Measurements from ENCODE around the gene GPR18. TPM values are rescaled to one million over a fixed set of nuclear protein-coding genes. Genes with fewer than 3 reads are reported as not detected.

Gene GPR18
- total and polyA plus RNA-seq, 7 experiments from 2014 or later: 11.5 to 40.4 (median 27.9) TPM

DNA sequence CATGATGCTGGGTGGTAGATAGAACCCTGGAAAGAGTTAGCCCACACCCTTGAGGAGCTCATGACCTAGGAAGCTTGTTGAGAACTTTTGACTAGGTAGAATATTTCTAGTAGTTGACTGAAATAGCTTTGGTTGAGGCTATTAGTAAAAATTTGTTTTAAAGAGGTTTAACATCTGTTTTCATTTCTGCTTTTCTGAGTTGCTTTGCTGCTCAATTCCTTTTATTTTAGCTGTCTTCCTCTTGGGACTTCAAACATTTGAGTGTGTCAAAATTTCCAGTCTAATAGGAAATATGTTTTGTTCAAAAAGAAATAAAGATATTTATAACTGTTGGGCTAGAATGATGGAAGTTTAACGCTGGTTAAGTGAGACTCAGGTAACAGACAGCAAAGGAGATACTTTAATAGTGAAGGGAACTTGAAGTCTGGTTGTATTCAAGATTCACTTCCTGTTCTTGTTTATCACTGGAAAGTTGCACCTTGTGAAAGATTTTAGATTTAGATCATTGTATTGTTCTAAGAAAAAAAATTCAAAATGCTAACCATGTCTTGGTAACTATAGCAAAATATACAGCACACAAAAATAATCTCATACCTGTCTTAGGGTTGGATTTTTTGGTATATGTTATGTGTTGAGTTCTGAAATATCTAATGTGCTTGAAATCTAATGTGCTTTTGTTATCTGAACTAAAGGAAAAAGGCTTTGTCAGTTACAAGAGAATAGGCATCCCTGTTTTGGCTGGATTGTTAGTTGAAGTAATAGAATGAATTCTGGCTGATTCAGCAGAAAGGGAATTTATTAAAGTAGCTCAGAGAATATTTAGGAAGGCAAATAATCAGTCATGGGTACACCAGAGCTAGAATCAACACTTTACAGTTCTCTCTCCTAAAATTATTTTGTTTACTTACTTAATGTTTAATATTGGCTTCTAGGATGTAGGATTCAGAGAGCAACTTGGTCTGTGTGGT lies 24.4 kb upstream of the GPR18 start:
- POLR2A ChIA-PET: interaction anchor here (0.8 to 12.2 kb wide), 19 partner anchors 10 to 233 kb away, joined by 3 to 208 read pairs (median 4); partner anchors contain the start of genes GPR183 and UBAC2
- Histone ChIP-seq H3K27me3 (ENCODE audit: control insufficient read depth in 2 of 2, insufficient read depth in 2 of 2, low read length in 2 of 2) (no peaks in the 10 kb centered on the region), H3K27ac (ENCODE audit: low read depth, low read length) (peak overlapping the region; percentile 73), H3K4me3 (ENCODE audit: low read length) (peak overlapping the region; percentile 10), H3K4me1 (ENCODE audit: control insufficient read depth in 2 of 2, insufficient read depth in 2 of 2, low read length in 2 of 2) (peaks cover 89 to 91% of the 10 kb centered on the region in 2 donors), H3K9me3 (ENCODE audit: control insufficient read depth in 2 of 3, low read length in 3 of 3) (no peaks in the 10 kb centered on the region), H3K36me3 (ENCODE audit: control insufficient read depth in 2 of 3, insufficient read depth in 3 of 3, low read length in 3 of 3) (no peaks in the 10 kb centered on the region)
- intact Hi-C loops (cut with micrococcal nuclease): loop anchor here (1.0 to 10.0 kb wide), 10 partner anchors 8 to 325 kb away; partner anchors contain the start of genes TM9SF2 (in 2 of the 2), CLYBL (in 1 of the 2) and GPR183 (in 1 of the 2)
- DNase-seq (peak in 6 of 9 donors; percentile 41 to 77 (median 66)), ATAC-seq (peak; percentile 69)
- H3K4me3 Mint-ChIP-seq: peak overlapping the region; percentile 36 to 85 (median 72)
- H3K4me1 Mint-ChIP-seq: peaks cover 67 to 99% (median 94%) of the 10 kb centered on the region in 7 donors
- CTCF ChIA-PET: interaction anchor here (0.7 to 2.6 kb wide), 10 partner anchors 11 to 154 kb away, joined by 3 to 16 read pairs (median 4); no protein-coding TSS in a partner anchor
- H3K9me3 Mint-ChIP-seq: no peaks in the 10 kb centered on the region
- H3K27me3 Mint-ChIP-seq: no peaks in the 10 kb centered on the region
- H3K36me3 Mint-ChIP-seq: peaks cover 0 to 30% (median 20%) of the 10 kb centered on the region in 5 donors
- H3K27ac Mint-ChIP-seq: peak overlapping the region; percentile 86 to 99 (median 97)

DNA sequence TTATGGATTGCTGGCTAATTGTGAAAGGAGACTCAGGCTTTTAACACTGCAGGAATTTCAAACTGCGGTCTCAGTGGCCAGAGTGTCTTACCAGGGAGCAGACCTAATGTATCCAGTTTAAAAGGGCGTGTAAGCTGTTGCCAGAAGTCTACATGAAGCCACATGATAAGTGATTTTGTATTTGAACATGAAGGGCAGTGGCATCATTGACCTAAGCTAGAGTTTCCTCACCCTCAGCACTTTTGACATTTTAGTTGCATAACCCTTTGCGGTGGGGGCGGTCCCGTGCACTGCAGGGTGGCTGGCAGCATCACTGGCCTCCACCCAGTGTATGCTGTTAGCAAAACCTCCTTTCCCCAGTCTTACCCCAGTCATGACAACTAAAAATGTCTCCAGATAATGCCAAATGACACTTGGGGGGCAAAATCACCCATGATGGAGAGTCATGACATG lies 23.7 kb upstream of the GPR18 start:
- Mint-ChIP-seq H3K36me3 (peaks cover 0 to 29% (median 18%) of the 10 kb centered on the region in 5 donors), H3K4me3 (peak overlapping the region; percentile 36 to 85 (median 72)), H3K4me1 (peaks cover 64 to 99% (median 94%) of the 10 kb centered on the region in 7 donors), H3K27ac (peak overlapping the region; percentile 86 to 99 (median 97)), H3K9me3 (no peaks in the 10 kb centered on the region), H3K27me3 (no peaks in the 10 kb centered on the region)
- ATAC-seq (peak; percentile 85), DNase-seq (peak in 7 of 9 donors; percentile 45 to 65 (median 55))
- no peaks in the 10 kb centered on the region for H3K9me3 ChIP-seq (ENCODE audit: control insufficient read depth in 2 of 3, low read length in 3 of 3)
- H3K4me1 ChIP-seq (ENCODE audit: control insufficient read depth in 2 of 2, insufficient read depth in 2 of 2, low read length in 2 of 2): peaks cover 83 to 87% of the 10 kb centered on the region in 2 donors
- intact Hi-C loops (cut with micrococcal nuclease): loop anchor here (1.0 to 10.0 kb wide), 10 partner anchors 8 to 325 kb away; partner anchors contain the start of genes TM9SF2 (in 2 of the 2), CLYBL (in 1 of the 2) and GPR183 (in 1 of the 2)
- H3K27ac ChIP-seq (ENCODE audit: low read depth, low read length): peak overlapping the region; percentile 73
- no peaks in the 10 kb centered on the region for H3K27me3 ChIP-seq (ENCODE audit: control insufficient read depth in 2 of 2, insufficient read depth in 2 of 2, low read length in 2 of 2)
- CTCF ChIA-PET: interaction anchor here (0.8 to 2.6 kb wide), 8 partner anchors 11 to 155 kb away, joined by 3 to 16 read pairs (median 4); no protein-coding TSS in a partner anchor
- POLR2A ChIA-PET: interaction anchor here (1.0 to 12.2 kb wide), 13 partner anchors 13 to 153 kb away, joined by 3 to 208 read pairs (median 5); partner anchors contain the start of genes GPR183 and UBAC2
- H3K4me3 ChIP-seq (ENCODE audit: low read length): peak overlapping the region; percentile 10
- no peaks in the 10 kb centered on the region for H3K36me3 ChIP-seq (ENCODE audit: control insufficient read depth in 2 of 3, insufficient read depth in 3 of 3, low read length in 3 of 3)

DNA sequence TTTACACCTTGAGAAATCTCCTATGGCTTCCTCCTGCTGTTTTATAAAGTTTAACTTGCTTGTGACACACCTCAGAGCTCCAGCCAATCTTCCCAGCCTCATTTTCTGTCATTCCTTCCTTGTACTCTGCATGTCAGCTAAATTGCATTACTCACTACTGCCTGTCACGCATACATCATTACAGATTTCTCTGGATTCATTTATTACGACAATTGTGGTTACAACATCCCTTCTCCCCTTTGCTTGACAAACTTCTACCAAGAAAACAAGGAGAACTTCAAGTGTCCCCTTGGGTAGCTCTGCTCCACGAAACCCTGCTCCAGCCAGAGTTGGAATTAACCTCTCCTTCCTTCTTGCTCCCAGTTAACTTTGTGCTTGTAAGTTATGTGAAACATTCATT lies 22.0 kb upstream of the GPR18 start:
- Histone ChIP-seq H3K27ac (ENCODE audit: low read depth, low read length) (peak overlapping the region; percentile 73), H3K4me3 (ENCODE audit: low read length) (no peak overlapping the region), H3K27me3 (ENCODE audit: control insufficient read depth in 2 of 2, insufficient read depth in 2 of 2, low read length in 2 of 2) (no peaks in the 10 kb centered on the region), H3K4me1 (ENCODE audit: control insufficient read depth in 2 of 2, insufficient read depth in 2 of 2, low read length in 2 of 2) (peaks cover 84 to 89% of the 10 kb centered on the region in 2 donors), H3K36me3 (ENCODE audit: control insufficient read depth in 2 of 3, insufficient read depth in 3 of 3, low read length in 3 of 3) (no peaks in the 10 kb centered on the region), H3K9me3 (ENCODE audit: control insufficient read depth in 2 of 3, low read length in 3 of 3) (no peaks in the 10 kb centered on the region)
- CTCF ChIA-PET: interaction anchor here (0.7 to 1.5 kb wide), 3 partner anchors 11 to 137 kb away, joined by 3 to 6 read pairs (median 3); no protein-coding TSS in a partner anchor
- Mint-ChIP-seq H3K27ac (peak overlapping the region; percentile 42 to 99 (median 96)), H3K27me3 (no peaks in the 10 kb centered on the region), H3K36me3 (peaks cover 0 to 28% (median 22%) of the 10 kb centered on the region in 5 donors), H3K4me1 (peaks cover 60 to 99% (median 94%) of the 10 kb centered on the region in 7 donors), H3K4me3 (peak overlapping the region in 5 of 10 donors; percentile 10 to 81 (median 21)), H3K9me3 (no peaks in the 10 kb centered on the region)
- peak; percentile 30 for ATAC-seq
- intact Hi-C loops (cut with micrococcal nuclease): loop anchor here (5.0 to 10.0 kb wide), 3 partner anchors 222 to 327 kb away; partner anchors contain the start of genes TM9SF2 (in 2 of the 2) and CLYBL (in 1 of the 2)
- DNase-seq: no peak
- POLR2A ChIA-PET: interaction anchor here (0.7 to 12.2 kb wide), 12 partner anchors 9 to 154 kb away, joined by 3 to 208 read pairs (median 4); partner anchors contain the start of gene GPR183

DNA sequence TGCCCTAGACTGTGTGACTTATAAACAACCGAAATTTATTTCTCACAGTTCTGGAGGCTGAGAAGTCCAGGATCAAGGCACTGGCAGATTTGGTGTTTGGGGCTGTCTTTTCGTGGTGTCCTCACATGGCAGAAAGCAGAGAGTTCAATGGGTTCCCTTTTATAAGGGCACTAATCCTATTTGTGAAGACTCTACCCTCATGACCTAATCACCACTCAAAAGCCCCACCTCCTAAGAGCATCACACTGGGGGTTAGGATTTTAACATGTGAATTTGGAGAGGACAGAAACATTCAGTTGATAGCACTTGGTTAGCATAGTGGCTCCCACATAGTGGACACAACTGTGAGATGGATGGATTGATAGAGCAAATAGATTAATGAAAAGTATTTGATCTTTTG lies 21.5 kb upstream of the GPR18 start:
- POLR2A ChIA-PET: interaction anchor here (1.2 to 12.2 kb wide), 8 partner anchors 9 to 101 kb away, joined by 3 to 208 read pairs (median 6); partner anchors contain the start of gene GPR183
- peak overlapping the region in 4 of 10 donors; percentile 3 to 81 (median 12) for H3K4me3 Mint-ChIP-seq

DNA sequence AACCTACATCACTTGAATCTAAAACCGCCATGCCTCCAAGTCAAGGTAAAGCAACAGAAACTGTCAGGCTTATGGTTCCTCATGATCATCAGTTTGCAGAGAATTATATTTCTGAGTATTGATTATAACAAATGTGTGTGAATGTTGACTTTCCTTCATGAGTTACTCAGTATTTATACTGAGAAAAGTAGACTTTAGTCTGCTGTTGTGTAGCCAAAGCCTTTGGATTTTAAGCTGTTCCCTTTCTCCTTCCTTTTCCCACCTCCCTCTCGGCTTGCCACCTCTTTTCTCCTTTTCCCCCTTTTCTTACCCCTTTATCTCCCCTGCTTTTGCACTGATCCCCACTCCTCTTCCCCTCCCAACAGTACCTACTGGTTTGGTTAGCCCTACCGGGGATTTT lies 20.7 kb upstream of the GPR18 start:
- Mint-ChIP-seq H3K9me3 (peaks cover 0 to 2% (median 0%) of the 10 kb centered on the region in 11 donors), H3K27me3 (no peaks in the 10 kb centered on the region), H3K4me3 (peak overlapping the region in 4 of 10 donors; percentile 3 to 81 (median 33)), H3K4me1 (peaks cover 68 to 98% (median 94%) of the 10 kb centered on the region in 7 donors), H3K36me3 (peaks cover 0 to 34% (median 22%) of the 10 kb centered on the region in 5 donors), H3K27ac (peak overlapping the region in 7 of 9 donors; percentile 72 to 99 (median 96))
- no peak overlapping the region for H3K4me3 ChIP-seq (ENCODE audit: low read length)
- ChIA-PET CTCF (interaction anchor here (1.0 to 1.5 kb wide), 3 partner anchors 10 to 158 kb away, joined by 5 to 7 read pairs (median 6); no protein-coding TSS in a partner anchor), POLR2A (interaction anchor here (1.5 to 12.2 kb wide), 5 partner anchors 10 to 158 kb away, joined by 3 to 208 read pairs (median 8); partner anchors contain the start of gene GPR183)
- H3K36me3 ChIP-seq (ENCODE audit: control insufficient read depth in 2 of 3, insufficient read depth in 3 of 3, low read length in 3 of 3): no peaks in the 10 kb centered on the region
- H3K9me3 ChIP-seq (ENCODE audit: control insufficient read depth in 2 of 3, low read length in 3 of 3): no peaks in the 10 kb centered on the region
- ATAC-seq (no peak), DNase-seq (no peak)
- intact Hi-C loops (cut with micrococcal nuclease): no loop called here
- no peaks in the 10 kb centered on the region for H3K27me3 ChIP-seq (ENCODE audit: control insufficient read depth in 2 of 2, insufficient read depth in 2 of 2, low read length in 2 of 2)
- H3K4me1 ChIP-seq (ENCODE audit: control insufficient read depth in 2 of 2, insufficient read depth in 2 of 2, low read length in 2 of 2): peaks cover 84 to 89% of the 10 kb centered on the region in 2 donors
- no peak overlapping the region for H3K27ac ChIP-seq (ENCODE audit: low read depth, low read length)

More for the DNA sequence above, 21.5 kb upstream of the GPR18 start:
- Mint-ChIP-seq H3K9me3 (peaks cover 0 to 2% (median 0%) of the 10 kb centered on the region in 11 donors), H3K4me1 (peaks cover 61 to 99% (median 94%) of the 10 kb centered on the region in 7 donors), H3K36me3 (peaks cover 0 to 32% (median 22%) of the 10 kb centered on the region in 5 donors), H3K27ac (peak overlapping the region; percentile 42 to 99 (median 96)), H3K27me3 (no peaks in the 10 kb centered on the region)
- no peak overlapping the region for H3K4me3 ChIP-seq (ENCODE audit: low read length)
- intact Hi-C loops (cut with micrococcal nuclease): loop anchor here (5.0 to 10.0 kb wide), 3 partner anchors 223 to 328 kb away; partner anchors contain the start of genes TM9SF2 (in 2 of the 2) and CLYBL (in 1 of the 2)
- peaks cover 84 to 89% of the 10 kb centered on the region in 2 donors for H3K4me1 ChIP-seq (ENCODE audit: control insufficient read depth in 2 of 2, insufficient read depth in 2 of 2, low read length in 2 of 2)
- ATAC-seq (no peak), DNase-seq (no peak)
- H3K9me3 ChIP-seq (ENCODE audit: control insufficient read depth in 2 of 3, low read length in 3 of 3): no peaks in the 10 kb centered on the region
- no peaks in the 10 kb centered on the region for H3K36me3 ChIP-seq (ENCODE audit: control insufficient read depth in 2 of 3, insufficient read depth in 3 of 3, low read length in 3 of 3)
- peak overlapping the region; percentile 73 for H3K27ac ChIP-seq (ENCODE audit: low read depth, low read length)
- H3K27me3 ChIP-seq (ENCODE audit: control insufficient read depth in 2 of 2, insufficient read depth in 2 of 2, low read length in 2 of 2): no peaks in the 10 kb centered on the region
- CTCF ChIA-PET: interaction anchor here (0.7 to 1.5 kb wide), 2 partner anchors 11 to 84 kb away, joined by 3 to 6 read pairs; no protein-coding TSS in a partner anchor
